Erythroblast (primary cell): ENCODE data around the gene ITGB3BP.
"Not testable (repeated sequence)": the region's sequence is repeated elsewhere in the genome, so short reads cannot be mapped to it uniquely, and the experiment has no call there.

ENCODE experiments used
- DNase-seq, 2 experiments: peaks; one replicate each; lab custom pipeline; 2025; lab: John Stamatoyannopoulos, UW
- GATA1 ChIP-seq: IDR thresholded peaks from 2 replicates; pipeline ENCODE4 v1.6.1; 2011; ENCODE audit warnings: low read depth, mild to moderate bottlenecking, control low read depth, low read length, moderate library complexity
- POLR2A ChIP-seq: IDR thresholded peaks from 2 replicates; pipeline ENCODE4 v1.6.1; 2011; ENCODE audit warnings: mild to moderate bottlenecking, low read length

Gene ITGB3BP, protein sequence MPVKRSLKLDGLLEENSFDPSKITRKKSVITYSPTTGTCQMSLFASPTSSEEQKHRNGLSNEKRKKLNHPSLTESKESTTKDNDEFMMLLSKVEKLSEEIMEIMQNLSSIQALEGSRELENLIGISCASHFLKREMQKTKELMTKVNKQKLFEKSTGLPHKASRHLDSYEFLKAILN

DNA sequence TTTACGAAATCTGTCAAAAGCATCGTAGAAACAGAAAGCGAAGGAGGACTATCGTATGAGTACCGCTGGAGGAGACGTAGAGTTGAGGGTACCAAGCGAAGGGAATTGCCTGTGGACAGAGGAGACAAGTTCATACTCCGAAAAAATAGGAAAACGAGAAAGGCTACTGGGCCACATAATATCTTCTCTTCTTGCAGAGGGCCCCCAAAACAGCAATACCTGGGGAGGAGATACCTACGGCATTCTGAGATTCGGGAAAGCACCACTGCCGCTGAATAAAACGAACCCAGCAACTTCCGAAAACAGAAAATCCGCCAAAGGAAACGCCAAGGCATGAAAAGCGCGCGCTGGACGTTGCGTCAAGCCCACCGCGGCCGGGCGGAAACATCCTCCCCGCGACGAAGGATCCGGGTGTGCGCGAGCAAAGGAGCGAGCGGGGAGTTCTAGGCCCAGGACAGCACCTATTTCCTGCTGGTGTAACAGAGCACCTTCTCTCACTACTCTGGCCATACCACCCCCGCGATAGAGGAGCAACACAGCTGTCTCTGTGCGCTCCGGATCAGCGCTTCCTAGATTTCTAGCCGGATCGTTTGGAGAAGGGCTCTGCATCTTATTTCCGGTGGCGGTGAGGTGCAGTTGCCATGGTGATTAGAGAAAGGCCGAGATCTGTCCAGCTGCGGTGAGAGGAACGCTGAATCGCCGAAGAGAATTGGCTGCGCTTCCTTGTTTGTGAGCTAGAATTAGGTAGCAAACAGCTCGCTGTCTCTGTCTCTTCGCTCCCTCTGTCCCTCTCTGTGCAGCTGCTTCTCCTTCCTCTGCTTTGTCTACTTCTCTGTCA, at the start of gene ITGB3BP, which contains the start of gene EFCAB7:
ITGB3BP (minus strand) TSS at position 335 of the 838 bp plus-strand sequence; CDS start at position 243, 92 bp downstream.
EFCAB7 (plus strand) TSS at position 635 of the 838 bp plus-strand sequence. CDS start 2,048 bp downstream, outside the sequence.
- DNase-seq, result peak; percentile 95 to 96
- TF ChIP-seq GATA1 (no peak), POLR2A (peak; percentile 88)

DNA sequence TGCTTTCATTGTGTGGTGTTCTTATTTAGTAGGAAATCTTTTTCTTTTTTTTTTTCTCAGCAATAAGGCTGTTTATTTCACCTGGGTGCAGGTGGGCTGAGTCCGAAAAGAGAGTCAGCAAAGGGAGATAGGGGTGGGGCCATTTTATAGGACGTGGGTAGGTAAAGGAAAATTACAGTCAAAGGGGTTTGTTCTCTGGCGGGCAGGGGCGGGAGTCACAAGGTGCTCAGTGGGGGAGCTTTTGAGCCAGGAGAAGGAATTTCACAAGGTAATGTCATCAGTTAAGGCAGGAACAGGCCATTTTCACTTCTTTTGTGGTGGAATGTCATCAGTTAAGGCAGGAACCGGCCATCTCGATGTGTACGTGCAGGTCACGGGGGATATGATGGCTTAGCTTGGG, 49.7 kb upstream of the ITGB3BP start:
- not testable (repeated sequence) for DNase-seq

DNA sequence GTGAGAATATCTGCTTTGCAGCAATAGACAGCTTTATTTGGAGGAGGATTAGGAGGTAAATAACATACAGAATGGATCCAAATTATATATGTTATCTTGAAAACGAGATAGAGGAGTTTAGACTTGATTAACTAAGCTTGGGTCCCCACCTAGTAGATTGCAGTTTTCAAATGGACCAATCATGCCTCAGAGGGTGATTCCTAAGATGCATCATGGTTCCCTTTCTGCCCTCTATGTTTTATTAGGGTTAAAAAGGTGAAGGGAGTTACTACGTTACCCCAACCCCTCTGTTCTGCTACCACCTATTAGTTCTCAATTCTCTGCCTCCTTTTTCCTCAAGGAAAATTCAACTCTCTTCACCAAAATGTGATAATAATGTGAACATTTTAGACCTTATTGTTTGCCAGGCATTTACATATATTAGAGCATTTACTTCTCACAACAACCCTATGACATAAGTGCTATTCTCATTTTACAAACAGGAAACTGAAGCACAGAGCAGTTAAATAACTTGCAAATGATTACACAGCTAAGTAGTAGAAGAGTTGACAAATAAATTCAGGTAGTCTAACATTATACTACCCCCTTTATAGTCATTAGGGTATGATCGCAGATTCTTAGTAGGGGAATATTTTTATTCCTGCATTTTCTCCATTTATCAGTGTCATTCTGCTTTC, 46.8 kb upstream of the ITGB3BP start:
- TF ChIP-seq POLR2A (no peak), GATA1 (no peak)
- no peak for DNase-seq

DNA sequence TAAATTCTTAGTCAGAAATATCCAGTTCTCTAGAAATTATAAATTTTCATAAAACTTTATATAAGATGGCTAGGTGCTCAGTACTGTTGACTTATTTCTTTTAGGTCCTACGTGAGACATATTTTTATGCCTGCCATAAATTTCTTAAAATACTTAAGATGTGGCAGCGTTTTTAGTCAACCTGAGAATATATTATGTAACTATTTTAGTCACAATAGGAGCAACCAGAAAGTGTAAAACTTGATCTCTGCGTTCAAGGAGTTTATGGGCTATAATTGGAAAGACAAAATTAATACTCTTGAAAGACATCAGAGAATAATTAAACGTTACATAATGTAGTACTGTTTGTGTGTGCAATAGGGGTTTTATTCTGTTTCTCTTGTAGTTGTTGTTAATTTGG, 46.0 kb upstream of the ITGB3BP start:
- no peak for TF ChIP-seq POLR2A
- TF ChIP-seq GATA1, result no peak
- DNase-seq, result no peak

DNA sequence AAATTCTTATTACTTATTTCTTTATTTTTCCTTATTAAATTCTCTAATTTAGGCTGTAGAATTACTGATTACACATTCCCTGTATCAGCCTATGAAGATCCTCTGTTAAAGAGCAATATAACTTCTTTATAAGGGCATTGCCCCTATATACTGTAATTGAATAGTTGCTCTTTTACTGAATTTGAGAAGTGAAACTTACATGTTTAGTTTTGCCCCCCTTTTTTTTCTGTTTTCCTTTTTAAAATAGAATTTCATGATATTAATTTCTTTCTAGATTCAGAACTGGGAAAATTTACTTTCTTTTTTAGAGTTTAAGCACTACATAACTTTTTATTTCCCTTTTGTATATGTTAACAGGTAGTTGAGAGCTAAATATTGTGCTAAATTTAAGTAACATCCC, 40.7 kb upstream of the ITGB3BP start:
- no peak for DNase-seq
- no peak for TF ChIP-seq POLR2A
- TF ChIP-seq GATA1, result no peak

DNA sequence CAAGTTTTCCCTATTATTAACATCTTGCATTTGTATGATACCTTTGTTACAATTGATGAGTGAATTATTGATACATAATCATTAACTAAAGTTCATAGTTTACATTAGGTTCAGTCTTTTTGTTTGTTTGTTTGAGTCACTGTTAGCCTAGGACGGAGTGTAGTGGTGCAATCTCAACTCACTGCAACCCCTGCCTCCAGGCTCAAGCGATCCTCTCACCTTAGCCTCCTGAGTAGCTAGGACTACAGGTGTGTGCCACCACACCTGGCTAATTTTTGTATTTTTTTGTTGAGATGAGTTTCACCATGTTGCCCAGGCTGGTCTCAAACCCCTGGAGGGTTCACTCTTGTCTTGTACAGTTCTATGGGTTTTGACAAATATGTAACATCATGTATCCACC, 36.3 kb upstream of the ITGB3BP start:
- DNase-seq, result no peak
- no peak for TF ChIP-seq POLR2A

DNA sequence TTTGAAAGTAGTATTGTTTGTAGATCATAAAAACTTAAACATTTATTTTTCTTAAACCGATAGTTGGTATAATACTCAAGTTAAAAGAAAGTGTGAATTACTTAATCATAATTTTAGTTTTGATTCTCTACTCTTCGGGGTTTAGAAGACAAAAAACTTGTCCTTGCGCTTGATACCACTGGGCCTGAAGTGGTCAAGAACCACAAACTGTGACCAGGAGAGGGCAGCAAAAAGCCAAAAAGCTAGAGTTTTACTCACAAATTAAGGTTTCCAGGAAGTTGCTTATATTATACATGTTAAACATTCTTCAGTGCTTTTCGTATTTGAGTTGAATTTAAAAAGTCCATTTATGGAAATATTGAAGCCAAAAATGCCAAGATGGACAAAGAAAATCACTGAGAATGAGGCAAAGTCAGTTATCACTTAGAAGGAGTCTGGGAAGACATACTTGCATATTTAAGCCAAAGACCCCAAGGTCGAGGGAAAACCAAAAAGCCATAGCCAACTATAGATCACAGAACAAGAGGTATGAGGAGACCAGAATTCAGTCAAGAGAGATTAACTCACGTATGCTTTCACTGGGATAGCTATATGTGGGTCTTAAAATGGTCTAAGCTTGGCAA, 34.5 kb upstream of the ITGB3BP start:
- DNase-seq, result peak; percentile 15 to 48
- TF ChIP-seq POLR2A (no peak), GATA1 (no peak)

DNA sequence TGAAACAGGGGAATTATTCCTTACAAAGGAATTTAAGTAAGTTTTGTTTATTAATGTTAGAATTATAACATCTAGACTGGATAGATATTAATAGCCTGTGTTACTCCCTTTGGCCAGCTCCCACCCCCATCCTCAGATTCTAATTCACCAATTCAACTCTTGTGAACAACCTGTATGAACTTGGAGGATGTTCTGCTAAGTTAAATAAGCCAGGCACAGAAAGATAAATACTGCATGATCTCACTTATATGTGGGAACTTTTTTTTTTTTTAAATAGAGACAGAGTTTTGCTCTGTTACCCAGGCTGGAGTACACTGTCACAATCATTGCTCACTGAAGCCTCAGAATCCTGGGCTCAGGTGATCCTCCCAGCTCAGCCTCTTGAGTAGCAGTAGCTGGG, 32.5 kb upstream of the ITGB3BP start:
- DNase-seq, result no peak
- no peak for TF ChIP-seq GATA1
- no peak for TF ChIP-seq POLR2A

DNA sequence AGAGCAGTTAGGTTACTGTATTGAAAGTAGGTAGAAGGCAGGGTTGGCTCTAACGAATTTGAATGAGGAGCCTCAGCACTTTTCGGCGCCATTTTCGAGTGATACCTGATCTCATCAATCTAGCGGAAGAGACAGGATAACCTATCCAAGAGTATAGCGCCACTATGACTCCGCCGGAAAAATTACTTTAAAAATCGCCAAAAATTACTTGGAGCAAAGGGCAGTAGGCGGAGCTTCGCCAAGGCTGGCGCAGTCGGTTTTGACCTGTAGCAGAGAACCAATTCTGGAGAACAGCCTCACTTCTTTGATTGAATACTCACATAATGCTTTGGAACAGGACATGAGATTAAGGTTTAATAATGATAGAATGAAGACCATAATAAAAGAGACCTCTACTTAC, 25.9 kb upstream of the ITGB3BP start:
- no peak for DNase-seq
- no peak for TF ChIP-seq POLR2A
- TF ChIP-seq GATA1, result no peak

DNA sequence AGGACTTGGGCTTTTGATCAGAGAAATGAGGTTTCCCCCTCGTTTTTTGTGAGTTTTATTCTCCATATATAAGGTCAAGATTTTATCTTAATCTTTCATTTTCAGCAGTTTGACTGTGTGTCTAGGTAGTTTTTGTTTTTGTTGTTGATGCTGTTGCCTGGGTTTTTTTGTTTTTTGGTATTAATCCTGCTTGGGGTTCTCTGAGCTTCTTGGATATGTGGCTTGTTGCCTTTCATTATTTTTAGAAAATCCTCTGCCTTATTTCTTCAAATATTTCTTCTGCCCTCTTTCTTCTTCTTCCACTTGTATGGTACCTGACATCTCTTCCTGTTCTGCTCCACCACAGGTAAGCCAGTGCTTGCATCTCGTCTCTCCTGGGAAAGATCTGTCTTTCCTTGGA, 25.3 kb upstream of the ITGB3BP start:
- no peak for DNase-seq
- TF ChIP-seq POLR2A (no peak), GATA1 (no peak)

DNA sequence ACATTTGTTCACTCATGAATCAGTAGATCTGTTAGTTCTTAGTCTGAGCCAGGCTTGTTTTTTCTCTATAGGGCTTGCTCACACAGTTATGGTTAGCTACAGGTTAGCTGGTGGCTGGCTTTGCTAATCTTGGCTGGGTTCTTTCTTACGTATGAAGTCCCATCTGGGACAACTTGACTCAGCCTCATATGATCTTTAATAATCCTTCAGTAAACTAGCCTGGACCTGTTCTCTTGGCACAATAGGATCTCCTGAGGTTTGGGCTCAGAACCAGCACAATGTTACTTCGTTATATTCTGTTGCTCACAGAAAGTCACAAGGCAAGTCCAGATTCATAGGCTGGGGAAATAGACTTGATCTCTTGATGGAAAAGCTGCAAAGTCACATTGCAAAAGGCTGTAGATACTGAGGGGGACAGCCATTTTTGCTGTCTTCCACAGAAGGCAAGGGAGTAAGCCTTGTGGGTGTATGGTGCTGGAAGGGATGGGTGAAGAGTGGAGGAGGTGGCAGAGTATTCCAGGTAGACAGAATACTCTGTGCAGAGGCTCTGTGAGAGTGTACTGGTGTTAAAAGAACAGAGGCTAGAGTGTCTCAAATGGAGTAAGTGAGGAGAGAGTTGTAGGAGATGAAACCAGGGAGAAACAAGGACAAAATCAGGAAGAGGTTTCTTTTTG, 24.7 kb upstream of the ITGB3BP start:
- no peak for TF ChIP-seq POLR2A
- TF ChIP-seq GATA1, result no peak
- no peak for DNase-seq

DNA sequence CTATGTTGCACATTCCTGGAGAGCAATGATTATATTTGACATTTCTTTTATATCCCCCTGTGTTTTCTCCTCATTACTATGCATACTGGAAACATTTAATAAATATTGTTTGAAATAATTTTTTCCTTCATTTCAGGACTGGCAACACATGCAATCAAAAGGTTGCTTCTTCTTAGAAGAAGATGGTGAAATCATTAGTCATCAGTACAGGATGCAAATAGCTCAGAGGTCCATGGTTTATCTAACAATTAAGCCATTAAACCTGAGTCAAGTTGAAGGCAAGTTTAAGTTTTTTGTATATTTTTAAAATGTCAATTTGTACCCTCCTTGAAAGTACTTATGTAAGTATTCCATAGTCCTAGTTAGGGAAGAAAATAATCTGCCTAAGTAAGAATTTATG, 22.8 kb upstream of the ITGB3BP start:
- TF ChIP-seq GATA1, result no peak
- no peak for TF ChIP-seq POLR2A
- DNase-seq, result no peak

DNA sequence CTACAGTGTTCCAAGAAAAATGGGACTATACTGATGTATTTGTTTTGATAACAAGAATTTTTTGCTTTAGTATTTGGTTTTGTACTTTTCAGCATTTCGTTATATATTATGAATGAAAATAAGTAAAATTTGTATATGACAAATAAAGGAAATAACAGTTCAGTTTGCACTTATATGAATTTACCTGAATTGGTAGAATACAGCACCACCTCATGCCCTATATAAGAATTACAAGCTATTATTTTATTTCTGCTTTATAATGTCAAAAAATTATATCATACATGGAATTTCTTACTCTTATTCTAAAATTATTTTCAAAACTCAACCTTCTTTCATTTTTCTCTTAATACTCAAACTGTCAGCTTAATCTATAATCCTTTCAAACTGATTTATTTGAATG, 14.9 kb upstream of the ITGB3BP start:
- TF ChIP-seq GATA1 (no peak), POLR2A (no peak)
- DNase-seq, result peak; percentile 1 to 33
